GM12875 (cell line): ENCODE data around the gene ZC3H12C.

ENCODE experiments used
- H3K4me3 ChIP-seq: one replicate; pipeline ENCODE4 v1.5.1; 2011; ENCODE audit warnings: low read depth, low read length, control low read depth
- CTCF ChIP-seq: IDR thresholded peaks from 2 replicates; pipeline ENCODE4 v1.5.1; 2011; ENCODE audit warnings: low read depth, mild to moderate bottlenecking, control low read depth, inconsistent platforms, low read length, moderate library complexity, borderline replicate concordance; ENCODE audit not compliant: insufficient read depth

Gene ZC3H12C

GRCh38 chr11:110169738-110170137 lies 76.5 kb downstream of the ZC3H12C start:
- no peak overlapping the region for H3K4me3 ChIP-seq
- no peak for TF ChIP-seq CTCF

GRCh38 chr11:110172468-110173065 lies 79.4 kb downstream of the ZC3H12C start:
- no peak overlapping the region for H3K4me3 ChIP-seq
- no peak for TF ChIP-seq CTCF

- no peak overlapping the region for H3K4me3 ChIP-seq
Measured at GRCh38 chr11:110173811-110174644, 80.8 kb downstream of the ZC3H12C start.

GRCh38 chr11:110174645-110175310 lies 81.6 kb downstream of the ZC3H12C start:
- TF ChIP-seq CTCF, result no peak
- no peak overlapping the region for H3K4me3 ChIP-seq

More at GRCh38 chr11:110173811-110174644, 80.8 kb downstream of the ZC3H12C start:
- peak; percentile 87 for TF ChIP-seq CTCF

GRCh38 chr11:110176366-110177085 lies 83.3 kb downstream of the ZC3H12C start:
- TF ChIP-seq CTCF, result no peak
- no peak overlapping the region for H3K4me3 ChIP-seq

GRCh38 chr11:110177086-110177456 lies 83.9 kb downstream of the ZC3H12C start:
- no peak for TF ChIP-seq CTCF
- H3K4me3 ChIP-seq, result no peak overlapping the region
